Lower leg skin (tissue), 4 donors: Measurements from ENCODE around the gene TNFSF15. TPM values are rescaled to one million over a fixed set of nuclear protein-coding genes. Genes with fewer than 3 reads are reported as not detected.

ENCODE experiments used
- DNase-seq, 2 donors: peaks; one replicate each; pipeline ENCODE4 v3.0.0-alpha.2; 2019; ENCODE audit warnings: low spot score in 2 of 2
- H3K4me3 ChIP-seq: fragments of 200-600 bp; sonication (generic); 2 replicates; pipeline ENCODE4 v1.5.1; 2017; ENCODE audit warnings: mild to moderate bottlenecking, low read depth; ENCODE audit not compliant: poor library complexity, severe bottlenecking
- POLR2A ChIP-seq, 2 donors: fragments of 450-650 bp; IDR thresholded peaks; one replicate each; pipeline ENCODE4 v1.6.1; 2016 to 2017; ENCODE audit warnings: antibody characterized with exemption in 2 of 2, mild to moderate bottlenecking in 1 of 2, moderate library complexity in 1 of 2
- WGBS, 2 donors: methylation state at CpG; one replicate each; pipeline ENCODE4 v1.1.5; 2018; 5-methylcytosine and 5-hydroxymethylcytosine counted together
- intact Hi-C: fragments of 100-400 bp; cut with DNase I; formaldehyde crosslinking; loops from one replicate; pipeline ENCODE4 v1.15.0; 2023; ENCODE audit warnings: low total_unique reads
- total RNA-seq, 4 donors: library from RNA; depleted of rRNA; stranded (reverse); fragments of >200 nt; gene quantifications; one replicate each; pipeline ENCODE4 v1.1.0, GENCODE V29; 2016
- TF ChIP-seq, protein P1 (sequence below), 3 donors: fragments of 450-650 bp; IDR thresholded peaks; one replicate each; pipeline ENCODE4 v1.5.1; 2016; ENCODE audit warnings: antibody characterized with exemption in 3 of 3, mild to moderate bottlenecking in 3 of 3, moderate library complexity in 2 of 3

TNFSF15 gene
- total RNA-seq, 4 donors from 2014 or later: 0.08 to 0.88 (median 0.26) TPM; not detected in 1

- intact Hi-C loops: no loop called here
- TF ChIP-seq, protein P1, sequence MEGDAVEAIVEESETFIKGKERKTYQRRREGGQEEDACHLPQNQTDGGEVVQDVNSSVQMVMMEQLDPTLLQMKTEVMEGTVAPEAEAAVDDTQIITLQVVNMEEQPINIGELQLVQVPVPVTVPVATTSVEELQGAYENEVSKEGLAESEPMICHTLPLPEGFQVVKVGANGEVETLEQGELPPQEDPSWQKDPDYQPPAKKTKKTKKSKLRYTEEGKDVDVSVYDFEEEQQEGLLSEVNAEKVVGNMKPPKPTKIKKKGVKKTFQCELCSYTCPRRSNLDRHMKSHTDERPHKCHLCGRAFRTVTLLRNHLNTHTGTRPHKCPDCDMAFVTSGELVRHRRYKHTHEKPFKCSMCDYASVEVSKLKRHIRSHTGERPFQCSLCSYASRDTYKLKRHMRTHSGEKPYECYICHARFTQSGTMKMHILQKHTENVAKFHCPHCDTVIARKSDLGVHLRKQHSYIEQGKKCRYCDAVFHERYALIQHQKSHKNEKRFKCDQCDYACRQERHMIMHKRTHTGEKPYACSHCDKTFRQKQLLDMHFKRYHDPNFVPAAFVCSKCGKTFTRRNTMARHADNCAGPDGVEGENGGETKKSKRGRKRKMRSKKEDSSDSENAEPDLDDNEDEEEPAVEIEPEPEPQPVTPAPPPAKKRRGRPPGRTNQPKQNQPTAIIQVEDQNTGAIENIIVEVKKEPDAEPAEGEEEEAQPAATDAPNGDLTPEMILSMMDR (IDR thresholded peaks at IDR 0.05): no peak
- no peak for TF ChIP-seq POLR2A (IDR thresholded peaks at IDR 0.05)
- no peak for DNase-seq
Measured at GRCh38 chr9:114824110-114824509, 18.3 kb upstream of the TNFSF15 start.

GRCh38 chr9:114823441-114823840, 17.6 kb upstream of the TNFSF15 start:
- H3K4me3 ChIP-seq: no peak overlapping the region
- TF ChIP-seq, protein P1 (IDR thresholded peaks at IDR 0.05): no peak
- TF ChIP-seq POLR2A (IDR thresholded peaks at IDR 0.05): no peak
- intact Hi-C loops: no loop called here
- DNase-seq: no peak
- WGBS, 2 donors: 97 to 100% methylated on average over 1 of the region's 1 CpG

More at GRCh38 chr9:114824110-114824509, 18.3 kb upstream of the TNFSF15 start:
- WGBS, 2 donors: 42 to 46% methylated on average over 1 of the region's 1 CpG
- H3K4me3 ChIP-seq: no peak overlapping the region

DNA sequence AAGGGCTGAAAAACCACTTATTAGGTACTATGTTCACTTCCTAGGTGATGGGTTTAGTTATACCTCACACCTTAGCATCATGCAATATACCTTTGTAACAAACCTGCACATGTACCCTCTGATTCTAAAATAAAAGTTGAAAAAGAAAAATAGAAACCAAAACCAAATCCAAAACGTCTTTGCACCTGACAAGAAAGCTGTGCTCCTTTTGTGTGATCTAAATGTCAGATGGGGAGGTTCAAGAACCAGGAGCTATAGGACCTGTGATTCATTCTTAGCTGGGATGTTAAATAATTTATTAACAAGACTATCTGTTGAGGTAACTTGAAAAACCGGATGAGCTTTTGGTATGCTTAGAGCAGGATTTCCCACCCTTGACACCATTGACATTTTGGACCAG, 16.9 kb upstream of the TNFSF15 start:
- WGBS, 2 donors: 65 to 69% methylated on average over 2 of the region's 2 CpGs
- intact Hi-C loops: no loop called here
- DNase-seq: no peak
- TF ChIP-seq POLR2A (IDR thresholded peaks at IDR 0.05): no peak
- TF ChIP-seq, protein P1 (IDR thresholded peaks at IDR 0.05): no peak
- H3K4me3 ChIP-seq: no peak overlapping the region

GRCh38 chr9:114820776-114821501, 15.1 kb upstream of the TNFSF15 start:
- no peak for DNase-seq
- WGBS, 2 donors: 88 to 94% methylated on average over 8 of the region's 8 CpGs
- intact Hi-C loops: no loop called here
- H3K4me3 ChIP-seq: no peak overlapping the region
- no peak for TF ChIP-seq POLR2A (IDR thresholded peaks at IDR 0.05)
- TF ChIP-seq, protein P1 (IDR thresholded peaks at IDR 0.05): no peak

GRCh38 chr9:114818178-114818577, 12.3 kb upstream of the TNFSF15 start:
- intact Hi-C loops: no loop called here
- no peak for DNase-seq
- no peak overlapping the region for H3K4me3 ChIP-seq
- 91 to 94% methylated on average over 1 of the region's 1 CpG for WGBS, 2 donors
- TF ChIP-seq, protein P1 (IDR thresholded peaks at IDR 0.05): no peak
- TF ChIP-seq POLR2A (IDR thresholded peaks at IDR 0.05): no peak
